Measurements from ENCODE around the gene KRT15. TPM values are rescaled to one million over a fixed set of nuclear protein-coding genes. Genes with fewer than 3 reads are reported as not detected.

KRT15 gene
- total and polyA plus RNA-seq, 2 donors = 191 to 831 TPM

- 91% methylated on average over 9 of the region's 9 CpGs for WGBS
- Histone ChIP-seq H3K4me1 (ENCODE audit: control insufficient read depth in 2 of 2, insufficient read depth in 2 of 2, low read length in 2 of 2) (no peaks in the 10 kb centered on the region), H3K27ac (ENCODE audit: low read depth in 1 of 2, low read length in 1 of 2) (no peak overlapping the region), H3K27me3 (ENCODE audit: control insufficient read depth in 2 of 2, insufficient read depth in 1 of 2, low read length in 1 of 2) (peaks cover 23 to 48% of the 10 kb centered on the region in 2 donors), H3K9me3 (ENCODE audit: control insufficient read depth in 2 of 2, insufficient read depth in 1 of 2, low read length in 1 of 2) (no peaks in the 10 kb centered on the region), H3K36me3 (ENCODE audit: control insufficient read depth in 2 of 2, insufficient read depth in 2 of 2, low read length in 1 of 2) (no peaks in the 10 kb centered on the region), H3K4me3 (ENCODE audit: low read length in 2 of 2) (no peak overlapping the region)
- no peak for DNase-seq (ENCODE audit: low read depth in 6 of 9, low spot score in 9 of 9)
Observed at GRCh38 chr17:41532947-41533570, 14.4 kb upstream of the KRT15 start.

DNA sequence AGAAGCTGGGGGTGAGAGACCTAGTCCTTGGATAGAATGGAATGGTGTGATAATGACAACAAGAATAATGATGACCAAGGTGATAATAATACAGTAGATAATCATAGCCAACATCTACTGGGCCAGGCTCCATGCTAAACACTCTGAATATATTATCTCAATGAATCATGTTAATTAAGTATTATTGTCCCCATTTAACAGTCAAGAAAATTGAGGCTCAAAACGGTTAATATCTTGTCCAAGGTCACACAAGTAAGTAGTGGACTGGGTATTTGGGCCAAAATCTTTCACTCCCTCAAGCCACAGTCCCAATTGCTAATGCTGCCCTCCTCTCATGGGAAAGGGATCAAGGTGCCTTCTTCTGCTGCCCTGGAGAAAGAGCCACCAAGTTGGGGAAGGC, 13.3 kb upstream of the KRT15 start:
- H3K36me3 ChIP-seq (ENCODE audit: control insufficient read depth in 2 of 2, insufficient read depth in 2 of 2, low read length in 1 of 2) = no peaks in the 10 kb centered on the region
- no peak for DNase-seq (ENCODE audit: low read depth in 6 of 9, low spot score in 9 of 9)
- H3K27ac ChIP-seq (ENCODE audit: low read depth in 1 of 2, low read length in 1 of 2) = no peak overlapping the region
- H3K27me3 ChIP-seq (ENCODE audit: control insufficient read depth in 2 of 2, insufficient read depth in 1 of 2, low read length in 1 of 2) = peaks cover 33 to 59% of the 10 kb centered on the region in 2 donors
- peaks cover 0 to 3% of the 10 kb centered on the region in 2 donors for H3K9me3 ChIP-seq (ENCODE audit: control insufficient read depth in 2 of 2, insufficient read depth in 1 of 2, low read length in 1 of 2)
- H3K4me3 ChIP-seq (ENCODE audit: low read length in 2 of 2) = no peak overlapping the region
- no peaks in the 10 kb centered on the region for H3K4me1 ChIP-seq (ENCODE audit: control insufficient read depth in 2 of 2, insufficient read depth in 2 of 2, low read length in 2 of 2)
- 54% methylated on average over 1 of the region's 1 CpG for WGBS

DNA sequence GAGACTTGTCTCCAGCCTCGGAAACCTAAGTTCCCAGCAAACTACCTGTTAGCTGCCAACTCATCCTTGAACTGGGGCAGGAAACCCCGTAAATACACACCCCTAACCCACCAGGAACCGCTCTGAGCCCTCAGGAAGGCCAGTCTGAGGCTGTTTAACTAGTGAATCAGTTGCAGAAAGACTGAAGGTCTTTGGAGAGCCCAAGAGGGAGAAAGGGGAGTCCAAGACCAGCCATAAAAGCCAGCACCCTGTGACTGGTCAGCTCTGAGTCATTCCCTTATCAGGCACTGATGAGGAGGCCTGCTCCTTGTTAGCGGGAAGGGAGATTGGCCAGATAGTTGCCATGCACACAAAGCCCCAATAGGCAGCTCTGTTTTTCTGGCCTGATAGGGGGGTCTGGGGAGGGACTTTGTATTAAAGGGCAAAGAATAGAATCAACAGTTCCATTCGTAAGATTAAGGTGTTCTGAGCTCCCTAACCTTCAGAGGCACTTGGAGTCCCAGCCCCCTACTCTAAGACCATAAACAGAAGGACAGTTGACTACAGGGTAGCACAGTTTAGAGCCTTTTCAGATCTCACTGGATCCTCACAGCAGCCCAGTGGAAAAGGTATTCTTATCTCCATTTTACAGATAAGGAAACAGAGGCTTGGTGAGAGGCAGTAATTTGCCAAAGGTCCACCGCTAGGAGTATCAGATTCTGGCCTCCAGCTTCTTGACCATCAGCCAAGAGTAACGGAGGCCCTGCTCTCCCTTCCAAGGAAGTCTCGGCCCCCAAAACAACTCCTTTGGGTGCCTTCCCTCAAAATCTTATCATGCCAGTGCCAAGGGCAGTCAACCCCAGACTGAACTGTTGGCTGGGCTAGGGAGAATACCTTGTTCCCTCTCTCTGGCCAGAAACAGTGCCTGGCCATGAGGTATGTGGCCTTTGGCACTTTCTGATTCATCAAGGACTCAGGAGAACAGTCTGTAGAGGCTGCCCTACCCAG, 11.7 kb upstream of the KRT15 start:
- peaks cover 42 to 70% of the 10 kb centered on the region in 2 donors for H3K27me3 ChIP-seq (ENCODE audit: control insufficient read depth in 2 of 2, insufficient read depth in 1 of 2, low read length in 1 of 2)
- no peak for DNase-seq (ENCODE audit: low read depth in 6 of 9, low spot score in 9 of 9)
- no peak overlapping the region for H3K27ac ChIP-seq (ENCODE audit: low read depth in 1 of 2, low read length in 1 of 2)
- H3K36me3 ChIP-seq (ENCODE audit: control insufficient read depth in 2 of 2, insufficient read depth in 2 of 2, low read length in 1 of 2) = no peaks in the 10 kb centered on the region
- H3K4me1 ChIP-seq (ENCODE audit: control insufficient read depth in 2 of 2, insufficient read depth in 2 of 2, low read length in 2 of 2) = no peaks in the 10 kb centered on the region
- H3K9me3 ChIP-seq (ENCODE audit: control insufficient read depth in 2 of 2, insufficient read depth in 1 of 2, low read length in 1 of 2) = peaks cover 0 to 3% of the 10 kb centered on the region in 2 donors
- 91% methylated on average over 8 of the region's 8 CpGs for WGBS
- no peak overlapping the region for H3K4me3 ChIP-seq (ENCODE audit: low read length in 2 of 2)

- Histone ChIP-seq H3K36me3 (ENCODE audit: control insufficient read depth in 2 of 2, insufficient read depth in 2 of 2, low read length in 1 of 2) (no peaks in the 10 kb centered on the region), H3K4me1 (ENCODE audit: control insufficient read depth in 2 of 2, insufficient read depth in 2 of 2, low read length in 2 of 2) (no peaks in the 10 kb centered on the region), H3K4me3 (ENCODE audit: low read length in 2 of 2) (no peak overlapping the region), H3K27me3 (ENCODE audit: control insufficient read depth in 2 of 2, insufficient read depth in 1 of 2, low read length in 1 of 2) (peaks cover 42 to 73% of the 10 kb centered on the region in 2 donors), H3K27ac (ENCODE audit: low read depth in 1 of 2, low read length in 1 of 2) (no peak overlapping the region), H3K9me3 (ENCODE audit: control insufficient read depth in 2 of 2, insufficient read depth in 1 of 2, low read length in 1 of 2) (peaks cover 0 to 3% of the 10 kb centered on the region in 2 donors)
- DNase-seq (ENCODE audit: low read depth in 6 of 9, low spot score in 9 of 9) = no peak
- 65% methylated on average over 5 of the region's 5 CpGs for WGBS
Observed at GRCh38 chr17:41529491-41529915, 10.8 kb upstream of the KRT15 start.

GRCh38 chr17:41528959-41529353, 10.3 kb upstream of the KRT15 start:
- Histone ChIP-seq H3K27me3 (ENCODE audit: control insufficient read depth in 2 of 2, insufficient read depth in 1 of 2, low read length in 1 of 2) (peaks cover 42 to 79% of the 10 kb centered on the region in 2 donors), H3K9me3 (ENCODE audit: control insufficient read depth in 2 of 2, insufficient read depth in 1 of 2, low read length in 1 of 2) (peaks cover 0 to 3% of the 10 kb centered on the region in 2 donors), H3K36me3 (ENCODE audit: control insufficient read depth in 2 of 2, insufficient read depth in 2 of 2, low read length in 1 of 2) (no peaks in the 10 kb centered on the region), H3K27ac (ENCODE audit: low read depth in 1 of 2, low read length in 1 of 2) (no peak overlapping the region), H3K4me1 (ENCODE audit: control insufficient read depth in 2 of 2, insufficient read depth in 2 of 2, low read length in 2 of 2) (no peaks in the 10 kb centered on the region), H3K4me3 (ENCODE audit: low read length in 2 of 2) (no peak overlapping the region)
- no peak for DNase-seq (ENCODE audit: low read depth in 6 of 9, low spot score in 9 of 9)
- WGBS = 41% methylated on average over 10 of the region's 10 CpGs

DNA sequence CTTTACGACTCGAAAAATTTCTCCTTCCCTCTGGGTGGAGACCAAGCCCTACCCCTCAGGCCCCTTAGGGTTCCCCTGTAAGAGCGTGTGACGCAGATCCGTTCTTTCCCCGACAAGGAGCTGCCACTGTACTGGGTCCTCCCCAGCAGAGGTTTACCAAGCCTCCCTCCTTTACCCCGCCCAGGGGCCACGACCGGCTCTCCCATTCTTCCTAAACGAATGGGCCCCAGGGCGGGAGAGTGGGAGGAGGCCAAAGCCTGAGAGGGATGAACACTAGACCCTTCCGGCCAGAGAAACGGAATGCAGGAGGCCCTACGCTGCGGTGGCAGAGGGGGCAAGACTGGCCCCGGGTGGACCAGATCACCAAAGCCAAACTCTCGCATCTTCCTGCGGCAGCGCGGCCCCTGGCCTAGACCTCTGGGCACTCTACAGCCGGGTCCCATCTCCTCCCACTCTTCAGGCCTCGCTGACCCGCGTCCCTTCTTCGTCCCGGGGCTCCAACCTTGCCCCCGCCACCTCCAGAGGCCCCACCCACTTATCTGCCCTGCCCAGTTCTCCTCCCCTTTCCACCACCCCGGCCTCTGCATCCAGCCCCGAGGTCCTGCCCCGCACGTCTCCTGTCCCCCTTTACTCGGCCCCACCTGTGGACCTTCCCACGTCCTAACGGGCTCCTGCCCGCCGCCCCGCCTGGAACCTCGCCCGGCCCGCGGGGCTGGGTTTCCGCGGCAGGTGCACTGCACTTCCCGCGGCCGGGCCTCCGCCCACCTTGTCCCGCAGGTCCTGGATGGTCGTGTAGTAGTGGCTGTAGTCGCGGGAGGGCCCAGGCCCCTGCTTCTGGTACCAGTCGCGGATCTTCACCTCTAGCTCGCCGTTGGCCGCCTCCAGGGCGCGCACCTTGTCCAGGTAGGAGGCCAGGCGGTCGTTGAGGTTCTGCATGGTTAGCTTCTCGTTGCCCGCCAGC, 8.7 kb upstream of the KRT15 start:
- WGBS = 8% methylated on average over 62 of the region's 62 CpGs
- Histone ChIP-seq H3K27ac (ENCODE audit: low read depth in 1 of 2, low read length in 1 of 2) (peak overlapping the region in 1 of 2 donors; percentile 71), H3K9me3 (ENCODE audit: control insufficient read depth in 2 of 2, insufficient read depth in 1 of 2, low read length in 1 of 2) (peaks cover 0 to 3% of the 10 kb centered on the region in 2 donors), H3K27me3 (ENCODE audit: control insufficient read depth in 2 of 2, insufficient read depth in 1 of 2, low read length in 1 of 2) (peaks cover 42 to 80% of the 10 kb centered on the region in 2 donors), H3K4me1 (ENCODE audit: control insufficient read depth in 2 of 2, insufficient read depth in 2 of 2, low read length in 2 of 2) (no peaks in the 10 kb centered on the region), H3K4me3 (ENCODE audit: low read length in 2 of 2) (peak overlapping the region; percentile 35 to 40), H3K36me3 (ENCODE audit: control insufficient read depth in 2 of 2, insufficient read depth in 2 of 2, low read length in 1 of 2) (no peaks in the 10 kb centered on the region)
- DNase-seq (ENCODE audit: low read depth in 6 of 9, low spot score in 9 of 9) = no peak

DNA sequence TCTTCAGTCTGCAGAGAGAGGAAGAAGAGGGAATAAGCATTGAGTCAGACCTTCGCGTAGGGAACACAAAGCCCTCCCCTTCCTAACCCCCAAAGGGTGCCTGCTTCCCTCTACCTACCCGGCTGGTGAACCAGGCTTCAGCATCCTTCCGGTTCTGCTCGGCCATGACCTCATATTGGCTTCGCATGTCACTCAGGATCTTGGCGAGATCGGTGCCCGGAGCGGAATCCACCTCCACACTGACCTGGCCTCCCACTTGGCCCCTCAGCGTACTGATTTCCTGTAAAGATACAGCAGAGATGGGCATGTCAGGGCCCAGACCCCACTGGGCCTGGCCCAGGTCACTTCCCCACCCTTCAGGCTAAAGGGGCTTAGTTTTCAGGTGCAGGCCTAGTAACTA, 5.6 kb upstream of the KRT15 start:
- WGBS = 93% methylated on average over 11 of the region's 11 CpGs
- Histone ChIP-seq H3K27me3 (ENCODE audit: control insufficient read depth in 2 of 2, insufficient read depth in 1 of 2, low read length in 1 of 2) (peaks cover 30 to 62% of the 10 kb centered on the region in 2 donors), H3K4me3 (ENCODE audit: low read length in 2 of 2) (no peak overlapping the region), H3K9me3 (ENCODE audit: control insufficient read depth in 2 of 2, insufficient read depth in 1 of 2, low read length in 1 of 2) (peaks cover 0 to 3% of the 10 kb centered on the region in 2 donors), H3K36me3 (ENCODE audit: control insufficient read depth in 2 of 2, insufficient read depth in 2 of 2, low read length in 1 of 2) (no peaks in the 10 kb centered on the region), H3K4me1 (ENCODE audit: control insufficient read depth in 2 of 2, insufficient read depth in 2 of 2, low read length in 2 of 2) (no peaks in the 10 kb centered on the region), H3K27ac (ENCODE audit: low read depth in 1 of 2, low read length in 1 of 2) (no peak overlapping the region)
- no peak for DNase-seq (ENCODE audit: low read depth in 6 of 9, low spot score in 9 of 9)

DNA sequence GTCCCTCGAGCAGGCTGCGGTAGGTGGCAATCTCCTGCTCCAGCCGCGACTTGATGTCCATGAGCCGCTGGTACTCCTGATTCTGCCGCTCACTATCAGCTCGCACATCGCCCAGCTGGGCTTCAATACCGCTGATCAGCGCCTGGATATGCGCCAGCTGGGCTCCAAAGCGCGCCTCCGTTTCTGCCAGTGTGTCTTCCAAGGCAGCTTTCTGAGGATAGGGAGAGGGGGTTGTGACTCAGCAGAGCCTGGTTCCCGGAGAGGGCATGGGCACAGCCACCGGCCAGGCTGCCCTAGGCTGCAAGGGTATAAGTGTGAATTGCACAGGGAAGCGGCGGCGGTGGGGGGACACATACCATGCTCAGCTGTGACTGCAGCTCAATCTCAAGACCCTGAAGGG, 5.1 kb upstream of the KRT15 start:
- Histone ChIP-seq H3K27ac (ENCODE audit: low read depth in 1 of 2, low read length in 1 of 2) (no peak overlapping the region), H3K9me3 (ENCODE audit: control insufficient read depth in 2 of 2, insufficient read depth in 1 of 2, low read length in 1 of 2) (peaks cover 0 to 3% of the 10 kb centered on the region in 2 donors), H3K36me3 (ENCODE audit: control insufficient read depth in 2 of 2, insufficient read depth in 2 of 2, low read length in 1 of 2) (no peaks in the 10 kb centered on the region), H3K27me3 (ENCODE audit: control insufficient read depth in 2 of 2, insufficient read depth in 1 of 2, low read length in 1 of 2) (peaks cover 25 to 59% of the 10 kb centered on the region in 2 donors), H3K4me3 (ENCODE audit: low read length in 2 of 2) (no peak overlapping the region), H3K4me1 (ENCODE audit: control insufficient read depth in 2 of 2, insufficient read depth in 2 of 2, low read length in 2 of 2) (no peaks in the 10 kb centered on the region)
- 88% methylated on average over 19 of the region's 19 CpGs for WGBS
- DNase-seq (ENCODE audit: low read depth in 6 of 9, low spot score in 9 of 9) = no peak

Data from thymus (tissue), 11 donors.